Activated T-cell treated with anti-CD3 and anti-CD28 coated beads, Interleukin-2, amount 50 U/mL, for 24 hours (primary cell): ENCODE data around the gene CYLD.

ENCODE experiments used
- DNase-seq: peaks from one replicate; pipeline ENCODE4 v3.0.0-alpha.2; 2020
- H3K27ac Mint-ChIP-seq: 2 replicates; pipeline ENCODE4 v1.8.0; 2020; ENCODE audit warnings: mild to moderate bottlenecking, mixed read lengths
- H3K27me3 Mint-ChIP-seq: 2 replicates; pipeline ENCODE4 v1.8.0; 2020; ENCODE audit warnings: mixed read lengths
- H3K36me3 Mint-ChIP-seq: 2 replicates; pipeline ENCODE4 v1.8.0; 2020; ENCODE audit warnings: low read depth, mixed read lengths
- H3K4me1 Mint-ChIP-seq: 2 replicates; pipeline ENCODE4 v1.8.0; 2020; ENCODE audit warnings: low read depth, mixed read lengths
- H3K4me3 Mint-ChIP-seq: 2 replicates; pipeline ENCODE4 v1.8.0; 2020; ENCODE audit warnings: mild to moderate bottlenecking, moderate library complexity, mixed read lengths
- H3K9me3 Mint-ChIP-seq: 2 replicates; pipeline ENCODE4 v1.8.0; 2020; ENCODE audit warnings: mixed read lengths

Gene CYLD

GRCh38 chr16:50820225-50820624 is 78.3 kb downstream of the CYLD start:
- Mint-ChIP-seq H3K36me3 (no peaks in the 10 kb centered on the region), H3K27ac (no peak overlapping the region)
- no peak for DNase-seq

GRCh38 chr16:50821586-50821985 is 79.7 kb downstream of the CYLD start:
- peaks cover 18% of the 10 kb centered on the region for H3K27me3 Mint-ChIP-seq
- H3K27ac Mint-ChIP-seq: no peak overlapping the region
- no peaks in the 10 kb centered on the region for H3K9me3 Mint-ChIP-seq
- no peaks in the 10 kb centered on the region for H3K4me1 Mint-ChIP-seq
- H3K36me3 Mint-ChIP-seq: no peaks in the 10 kb centered on the region
- DNase-seq: no peak
- H3K4me3 Mint-ChIP-seq: no peak overlapping the region

More at GRCh38 chr16:50820225-50820624, 78.3 kb downstream of the CYLD start:
- Mint-ChIP-seq H3K27me3 (peaks cover 13% of the 10 kb centered on the region), H3K9me3 (no peaks in the 10 kb centered on the region), H3K4me3 (no peak overlapping the region), H3K4me1 (no peaks in the 10 kb centered on the region)

GRCh38 chr16:50822671-50823070 is 80.8 kb downstream of the CYLD start:
- Mint-ChIP-seq H3K4me3 (no peak overlapping the region), H3K27me3 (peaks cover 18% of the 10 kb centered on the region), H3K36me3 (no peaks in the 10 kb centered on the region), H3K27ac (no peak overlapping the region), H3K4me1 (no peaks in the 10 kb centered on the region), H3K9me3 (no peaks in the 10 kb centered on the region)
- DNase-seq: no peak

- no peak overlapping the region for H3K27ac Mint-ChIP-seq
- DNase-seq: no peak
- H3K4me1 Mint-ChIP-seq: no peaks in the 10 kb centered on the region
- H3K4me3 Mint-ChIP-seq: no peak overlapping the region
- H3K27me3 Mint-ChIP-seq: peaks cover 27% of the 10 kb centered on the region
- H3K36me3 Mint-ChIP-seq: no peaks in the 10 kb centered on the region
- no peaks in the 10 kb centered on the region for H3K9me3 Mint-ChIP-seq
Measured at GRCh38 chr16:50826797-50827316, 85.0 kb downstream of the CYLD start.

- Mint-ChIP-seq H3K4me1 (no peaks in the 10 kb centered on the region), H3K36me3 (no peaks in the 10 kb centered on the region), H3K9me3 (no peaks in the 10 kb centered on the region), H3K27ac (no peak overlapping the region), H3K27me3 (peaks cover 27% of the 10 kb centered on the region), H3K4me3 (no peak overlapping the region)
- DNase-seq: no peak
Measured at GRCh38 chr16:50828164-50828702, 86.3 kb downstream of the CYLD start.

- no peak overlapping the region for H3K27ac Mint-ChIP-seq
- no peak for DNase-seq
- no peaks in the 10 kb centered on the region for H3K4me1 Mint-ChIP-seq
- H3K36me3 Mint-ChIP-seq: no peaks in the 10 kb centered on the region
- H3K9me3 Mint-ChIP-seq: no peaks in the 10 kb centered on the region
- H3K4me3 Mint-ChIP-seq: no peak overlapping the region
- H3K27me3 Mint-ChIP-seq: peaks cover 17% of the 10 kb centered on the region
Measured at GRCh38 chr16:50830698-50831097, 88.8 kb downstream of the CYLD start.

- no peak overlapping the region for H3K4me3 Mint-ChIP-seq
- DNase-seq: no peak
- H3K27me3 Mint-ChIP-seq: peaks cover 19% of the 10 kb centered on the region
- no peaks in the 10 kb centered on the region for H3K4me1 Mint-ChIP-seq
- no peak overlapping the region for H3K27ac Mint-ChIP-seq
- no peaks in the 10 kb centered on the region for H3K36me3 Mint-ChIP-seq
- no peaks in the 10 kb centered on the region for H3K9me3 Mint-ChIP-seq
Measured at GRCh38 chr16:50831751-50832150, 89.9 kb downstream of the CYLD start.

- Mint-ChIP-seq H3K27ac (no peak overlapping the region), H3K4me1 (peaks cover 6% of the 10 kb centered on the region), H3K9me3 (no peaks in the 10 kb centered on the region), H3K27me3 (peaks cover 16% of the 10 kb centered on the region), H3K36me3 (no peaks in the 10 kb centered on the region), H3K4me3 (no peak overlapping the region)
- DNase-seq: no peak
Measured at GRCh38 chr16:50833929-50834328, 92.0 kb downstream of the CYLD start.

GRCh38 chr16:50834701-50835100 is 92.8 kb downstream of the CYLD start:
- H3K27ac Mint-ChIP-seq: no peak overlapping the region
- H3K4me1 Mint-ChIP-seq: peaks cover 6% of the 10 kb centered on the region
- H3K36me3 Mint-ChIP-seq: no peaks in the 10 kb centered on the region
- H3K4me3 Mint-ChIP-seq: no peak overlapping the region
- H3K27me3 Mint-ChIP-seq: peaks cover 10% of the 10 kb centered on the region
- H3K9me3 Mint-ChIP-seq: no peaks in the 10 kb centered on the region
- no peak for DNase-seq

- Mint-ChIP-seq H3K36me3 (no peaks in the 10 kb centered on the region), H3K4me1 (peaks cover 9% of the 10 kb centered on the region), H3K9me3 (no peaks in the 10 kb centered on the region), H3K4me3 (no peak overlapping the region), H3K27ac (no peak overlapping the region), H3K27me3 (peaks cover 18% of the 10 kb centered on the region)
- DNase-seq: no peak
Measured at GRCh38 chr16:50835358-50836060, 93.6 kb downstream of the CYLD start.

GRCh38 chr16:50836121-50836621 is 94.3 kb downstream of the CYLD start:
- H3K27me3 Mint-ChIP-seq: peaks cover 24% of the 10 kb centered on the region
- no peaks in the 10 kb centered on the region for H3K36me3 Mint-ChIP-seq
- H3K4me3 Mint-ChIP-seq: no peak overlapping the region

GRCh38 chr16:50837324-50837723 is 95.4 kb downstream of the CYLD start:
- no peaks in the 10 kb centered on the region for H3K9me3 Mint-ChIP-seq
- no peak overlapping the region for H3K4me3 Mint-ChIP-seq
- H3K36me3 Mint-ChIP-seq: no peaks in the 10 kb centered on the region
- H3K27me3 Mint-ChIP-seq: peaks cover 29% of the 10 kb centered on the region
- H3K27ac Mint-ChIP-seq: no peak overlapping the region
- DNase-seq: no peak
- peaks cover 27% of the 10 kb centered on the region for H3K4me1 Mint-ChIP-seq

More at GRCh38 chr16:50836121-50836621, 94.3 kb downstream of the CYLD start:
- H3K4me1 Mint-ChIP-seq: peaks cover 16% of the 10 kb centered on the region
- no peaks in the 10 kb centered on the region for H3K9me3 Mint-ChIP-seq
- no peak overlapping the region for H3K27ac Mint-ChIP-seq
- DNase-seq: no peak

- no peaks in the 10 kb centered on the region for H3K9me3 Mint-ChIP-seq
- peaks cover 33% of the 10 kb centered on the region for H3K4me1 Mint-ChIP-seq
- H3K27ac Mint-ChIP-seq: no peak overlapping the region
- H3K4me3 Mint-ChIP-seq: no peak overlapping the region
- H3K27me3 Mint-ChIP-seq: peaks cover 33% of the 10 kb centered on the region
- H3K36me3 Mint-ChIP-seq: no peaks in the 10 kb centered on the region
- no peak for DNase-seq
Measured at GRCh38 chr16:50838165-50838564, 96.3 kb downstream of the CYLD start.

- peaks cover 36% of the 10 kb centered on the region for H3K27me3 Mint-ChIP-seq
- H3K4me3 Mint-ChIP-seq: no peak overlapping the region
- H3K9me3 Mint-ChIP-seq: no peaks in the 10 kb centered on the region
- H3K4me1 Mint-ChIP-seq: peaks cover 33% of the 10 kb centered on the region
- H3K27ac Mint-ChIP-seq: no peak overlapping the region
- H3K36me3 Mint-ChIP-seq: no peaks in the 10 kb centered on the region
- no peak for DNase-seq
Measured at GRCh38 chr16:50838885-50839284, 97.0 kb downstream of the CYLD start.

- DNase-seq: no peak
- Mint-ChIP-seq H3K9me3 (no peaks in the 10 kb centered on the region), H3K36me3 (no peaks in the 10 kb centered on the region), H3K4me1 (peaks cover 33% of the 10 kb centered on the region), H3K4me3 (no peak overlapping the region), H3K27ac (no peak overlapping the region), H3K27me3 (peaks cover 32% of the 10 kb centered on the region)
Measured at GRCh38 chr16:50839356-50839755, 97.5 kb downstream of the CYLD start.
